Stimulated activated CD8-positive, alpha-beta memory T cell treated with anti-CD3 and anti-CD28 coated beads, Interleukin-7, amount 100 ng/mL, for 48 hours (primary cell): Measurements from ENCODE around the gene NBPF9.
"Not testable (repeated sequence)": the region's sequence is repeated elsewhere in the genome, so short reads cannot be mapped to it uniquely, and the experiment has no call there.

ENCODE experiments used
- DNase-seq, 2 donors: peaks; one replicate each; pipeline ENCODE4 v3.0.0-alpha.2; 2020; ENCODE audit warnings: low read depth in 1 of 2; ENCODE audit errors: extremely low read depth in 1 of 2

The NBPF9 gene

DNA sequence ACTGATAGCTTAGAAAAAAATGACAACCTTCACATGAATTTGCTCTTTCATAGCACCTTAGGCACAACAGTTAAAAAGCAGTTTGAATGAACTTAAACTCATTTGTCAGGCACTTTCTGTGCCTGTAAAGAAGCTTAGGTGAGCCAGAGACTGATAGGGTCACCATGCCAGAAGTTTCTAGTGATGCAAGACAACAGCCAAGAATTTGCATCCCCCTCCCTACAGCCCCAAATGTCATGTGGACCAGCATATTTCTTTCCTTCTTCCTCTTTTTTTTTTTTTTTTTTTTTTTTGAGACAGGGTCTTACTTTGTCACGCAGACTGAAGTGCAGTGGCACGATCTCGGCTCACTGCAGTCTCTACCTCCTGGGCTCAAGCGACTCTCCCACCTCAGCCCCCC, 89.8 kb downstream of the NBPF9 start:
- DNase-seq, result not testable (repeated sequence)

DNA sequence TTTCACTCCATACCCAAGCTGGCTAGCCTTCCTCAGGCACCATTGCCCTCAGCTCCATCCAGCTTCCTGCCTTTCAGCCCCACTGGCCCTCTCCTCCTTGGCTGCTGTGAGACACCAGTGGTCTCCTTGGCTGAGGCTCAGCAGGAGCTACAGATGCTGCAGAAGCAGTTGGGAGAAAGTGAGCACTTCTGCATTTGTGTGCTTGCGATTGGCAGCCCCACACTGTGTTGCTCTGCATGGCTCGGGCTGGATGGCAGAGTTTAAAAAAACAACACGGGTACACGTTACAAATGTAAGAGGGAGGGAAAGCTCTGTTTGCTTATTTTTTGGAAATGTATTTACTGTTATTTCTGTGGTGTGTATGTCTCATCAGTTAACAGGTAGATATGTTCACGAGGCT, 90.8 kb downstream of the NBPF9 start:
- DNase-seq, result not testable (repeated sequence)

DNA sequence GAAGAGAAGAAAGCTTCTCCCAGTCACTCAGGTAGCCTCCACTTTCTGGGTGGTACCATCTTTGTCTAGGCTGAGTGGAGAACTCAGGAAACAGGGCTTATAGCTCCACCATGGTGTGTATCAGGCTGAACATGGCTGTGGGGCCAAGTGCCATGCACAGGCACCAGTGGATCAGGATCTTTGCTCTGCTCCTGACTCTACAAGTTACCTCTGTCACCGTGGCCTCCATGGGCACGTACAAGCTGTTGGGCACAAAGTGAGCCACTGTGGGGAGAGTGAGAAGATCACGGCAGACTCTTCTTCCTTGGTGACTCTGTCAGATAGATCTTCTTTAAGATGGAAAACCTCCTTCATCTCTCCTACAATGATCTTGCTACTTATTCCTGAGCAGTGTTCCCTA, 93.6 kb downstream of the NBPF9 start:
- DNase-seq, result not testable (repeated sequence)

DNA sequence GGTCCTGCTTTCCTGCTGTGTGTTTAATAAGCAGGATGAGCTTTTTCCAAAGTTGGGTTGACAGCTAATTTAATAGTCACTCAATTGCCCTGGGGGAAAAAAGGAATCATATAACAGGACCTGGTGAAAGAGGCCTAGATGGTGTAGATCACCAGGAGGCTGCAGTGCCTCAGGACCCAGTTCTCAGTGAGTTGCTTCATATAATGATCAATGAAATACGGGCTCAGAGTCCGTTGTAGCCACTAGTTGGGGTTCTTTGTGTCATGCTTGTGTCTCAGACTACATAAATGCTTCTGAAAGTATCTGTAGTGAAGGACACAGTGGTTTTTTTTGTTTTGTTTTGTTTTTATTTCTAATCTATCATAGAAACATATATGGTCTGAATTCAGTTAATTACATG, 94.6 kb downstream of the NBPF9 start:
- DNase-seq, result not testable (repeated sequence)

DNA sequence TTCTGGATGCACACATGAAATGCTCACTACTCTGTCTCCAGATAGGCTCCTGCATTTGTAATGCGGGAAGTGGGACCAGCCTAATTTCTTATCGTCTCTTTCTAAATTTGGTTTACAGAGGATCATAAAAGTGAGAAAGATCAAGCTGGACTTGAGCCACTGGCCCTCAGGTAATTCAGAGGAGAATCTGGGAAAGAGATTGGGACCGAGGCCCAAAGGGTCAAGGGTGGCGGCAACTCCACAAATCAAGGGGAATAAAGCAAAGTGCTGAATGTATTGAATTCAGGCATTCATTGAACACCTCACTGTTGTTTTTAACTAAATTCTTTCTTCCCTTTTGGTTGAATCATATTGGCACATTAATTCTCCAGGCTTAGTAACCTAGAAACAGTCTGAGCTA, 95.0 kb downstream of the NBPF9 start:
- DNase-seq, result not testable (repeated sequence)
